Stimulated activated CD8-positive, alpha-beta memory T cell treated with anti-CD3 and anti-CD28 coated beads, Interleukin-7, amount 100 ng/mL, for 4 hours (primary cell): ENCODE data around the gene BBS4.
"Not testable (repeated sequence)": the region's sequence is repeated elsewhere in the genome, so short reads cannot be mapped to it uniquely, and the experiment has no call there.

ENCODE experiments used
- DNase-seq, 2 donors: peaks; one replicate each; pipeline ENCODE4 v3.0.0-alpha.2; 2020; ENCODE audit warnings: low read depth in 2 of 2

The BBS4 gene

DNA sequence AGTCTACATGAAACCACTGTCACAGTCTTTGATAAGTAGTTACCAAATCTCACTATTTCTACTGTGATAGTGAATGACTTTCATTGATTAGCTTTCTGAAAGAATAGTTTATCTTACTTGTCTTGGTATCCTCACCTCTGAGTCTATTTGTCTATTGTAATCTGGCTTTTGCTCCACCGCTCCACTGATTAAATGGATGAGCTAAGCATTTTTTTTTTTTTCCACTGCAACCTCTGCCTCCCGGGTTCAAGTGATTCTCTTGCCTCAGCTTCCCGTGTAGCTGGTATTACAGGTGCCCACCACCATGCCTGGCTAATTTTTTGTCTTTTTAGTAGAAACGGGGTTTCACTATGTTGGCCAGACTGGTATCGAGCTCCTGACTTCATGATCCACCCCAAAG lies 12.9 kb downstream of the BBS4 start:
- DNase-seq = no peak

GRCh38 chr15:72700076-72700475 lies 14.1 kb downstream of the BBS4 start:
- DNase-seq = no peak

GRCh38 chr15:72706266-72706665 lies 20.3 kb downstream of the BBS4 start:
- no peak for DNase-seq

DNA sequence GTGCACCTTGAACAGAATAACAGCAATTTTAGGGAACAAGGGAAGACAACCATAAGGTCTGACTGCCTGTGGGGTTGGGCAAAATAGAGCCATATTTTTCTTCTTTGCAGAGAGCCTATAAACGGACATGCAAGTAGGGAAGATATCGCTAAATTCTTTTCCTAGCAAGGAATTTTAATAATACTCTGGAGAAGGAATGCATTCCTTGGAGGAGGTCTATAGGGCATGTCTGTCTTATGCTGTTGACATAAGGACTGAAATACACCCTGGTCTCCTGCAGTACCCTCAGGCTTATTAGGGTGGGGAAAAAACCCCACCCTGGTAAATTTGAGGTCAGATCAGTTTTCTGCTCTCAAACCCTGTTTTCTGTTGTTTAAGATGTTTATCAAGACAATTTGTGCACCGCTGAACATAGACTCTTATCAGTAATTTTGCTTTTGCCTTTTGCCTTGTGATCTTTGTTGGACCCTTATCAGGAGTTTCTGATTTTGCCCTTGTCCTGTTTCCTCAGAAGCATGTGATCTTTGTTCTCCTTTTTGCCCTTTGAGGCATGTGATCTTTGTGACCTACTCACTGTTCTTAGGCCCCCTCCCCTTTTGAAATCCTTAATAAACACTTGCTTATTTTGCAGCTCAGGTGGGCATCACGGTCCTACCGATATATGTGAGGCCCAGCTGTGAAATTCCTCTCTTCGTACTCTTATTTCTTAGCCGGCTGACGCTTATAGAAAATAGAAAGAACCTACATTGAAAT lies 22.7 kb downstream of the BBS4 start:
- not testable (repeated sequence) for DNase-seq

DNA sequence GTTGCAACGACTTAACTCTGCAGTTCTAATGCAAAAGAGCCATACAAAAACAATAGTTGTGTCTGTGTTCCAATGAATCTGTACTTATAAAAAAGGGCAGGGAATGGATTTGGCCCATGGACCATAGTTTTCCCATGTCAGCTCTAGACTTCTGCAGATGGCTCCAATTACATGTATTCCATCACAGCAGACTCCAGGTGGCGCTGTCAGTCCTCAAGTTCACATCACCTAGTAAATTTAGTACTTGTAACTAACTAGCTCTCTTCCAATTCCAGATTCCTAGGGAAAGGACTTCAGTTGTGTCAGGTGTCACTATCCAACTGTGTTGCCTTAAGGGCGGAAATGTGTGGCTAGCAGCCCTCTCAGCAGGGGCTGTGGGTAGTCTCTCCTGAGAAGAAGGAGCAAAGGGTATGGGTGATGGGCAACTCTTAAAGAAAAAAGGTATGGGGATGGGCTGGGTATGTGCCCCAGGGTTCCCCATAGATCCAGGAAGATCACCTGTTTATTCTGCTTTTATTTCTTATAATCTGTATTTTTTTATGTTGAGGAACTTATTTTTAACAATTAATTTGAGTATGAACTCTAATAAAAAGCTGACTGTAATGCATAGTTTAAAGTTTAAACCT lies 36.2 kb downstream of the BBS4 start:
- peak; percentile 27 to 57 for DNase-seq

- no peak for DNase-seq
These were observed 38.0 kb downstream of the BBS4 start for GRCh38 chr15:72724028-72724427.

DNA sequence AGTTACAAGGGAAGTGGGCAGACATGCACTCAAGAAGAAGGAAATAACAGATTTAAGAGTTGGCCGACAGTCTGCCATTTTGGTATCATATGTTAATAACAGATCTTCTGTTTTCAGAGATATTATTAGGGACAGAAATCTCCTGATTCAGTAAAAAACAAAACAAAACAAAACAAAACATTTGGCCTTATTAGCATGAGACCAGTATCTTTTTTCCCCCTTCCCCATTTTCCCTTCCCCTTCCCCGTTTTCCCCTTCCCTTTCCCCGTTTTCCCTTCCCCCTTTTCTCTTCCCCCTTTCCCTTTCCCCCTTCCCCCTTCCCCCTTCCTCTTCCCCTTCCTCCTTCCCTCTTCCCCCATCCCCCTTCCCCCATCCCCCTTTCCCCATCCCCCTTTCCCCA lies 39.4 kb downstream of the BBS4 start:
- no peak for DNase-seq

GRCh38 chr15:72725851-72726250 lies 39.8 kb downstream of the BBS4 start:
- not testable (repeated sequence) for DNase-seq

DNA sequence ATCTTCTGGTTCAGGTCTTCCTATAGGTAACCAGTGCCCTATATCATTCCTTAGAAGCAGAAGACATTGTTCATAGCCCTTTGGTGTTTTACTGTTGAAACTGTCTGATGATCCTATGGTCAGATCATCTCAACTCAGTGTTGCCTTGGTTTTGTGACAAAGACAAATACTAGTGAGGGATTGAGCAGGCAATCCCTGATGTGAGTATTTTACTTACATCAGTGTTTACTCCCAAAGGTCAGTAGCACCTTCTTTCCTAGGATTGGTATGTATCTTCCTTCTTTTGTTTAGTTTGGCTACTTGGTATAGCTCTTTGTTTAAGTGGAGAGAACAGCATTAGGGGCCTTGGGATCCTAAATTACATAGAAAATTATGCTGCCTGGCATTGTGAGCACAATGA lies 41.1 kb downstream of the BBS4 start:
- DNase-seq = no peak

GRCh38 chr15:72728249-72728648 lies 42.2 kb downstream of the BBS4 start:
- not testable (repeated sequence) for DNase-seq

GRCh38 chr15:72728821-72729220 lies 42.8 kb downstream of the BBS4 start:
- no peak for DNase-seq

- no peak for DNase-seq
These were observed 46.1 kb downstream of the BBS4 start for GRCh38 chr15:72732086-72732485.

DNA sequence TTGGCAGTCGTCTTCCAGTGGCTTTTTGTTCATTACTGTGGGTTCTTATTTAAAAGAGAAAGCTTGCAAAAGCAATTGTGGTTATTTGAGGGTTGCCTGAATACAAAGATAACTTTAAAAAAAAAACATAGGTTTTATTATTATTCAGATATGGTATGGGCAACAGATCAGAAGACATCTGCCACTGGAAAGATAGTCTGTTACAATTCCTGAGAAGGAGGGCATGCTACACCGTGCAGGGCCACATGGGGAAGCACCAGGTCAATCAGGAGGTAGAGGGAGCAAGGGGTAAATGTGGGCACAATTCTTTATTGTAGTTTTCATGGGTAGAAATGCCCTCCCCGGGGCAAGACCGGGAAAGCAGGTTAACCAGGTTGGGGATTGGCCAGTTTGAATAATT lies 46.5 kb downstream of the BBS4 start:
- no peak for DNase-seq

DNA sequence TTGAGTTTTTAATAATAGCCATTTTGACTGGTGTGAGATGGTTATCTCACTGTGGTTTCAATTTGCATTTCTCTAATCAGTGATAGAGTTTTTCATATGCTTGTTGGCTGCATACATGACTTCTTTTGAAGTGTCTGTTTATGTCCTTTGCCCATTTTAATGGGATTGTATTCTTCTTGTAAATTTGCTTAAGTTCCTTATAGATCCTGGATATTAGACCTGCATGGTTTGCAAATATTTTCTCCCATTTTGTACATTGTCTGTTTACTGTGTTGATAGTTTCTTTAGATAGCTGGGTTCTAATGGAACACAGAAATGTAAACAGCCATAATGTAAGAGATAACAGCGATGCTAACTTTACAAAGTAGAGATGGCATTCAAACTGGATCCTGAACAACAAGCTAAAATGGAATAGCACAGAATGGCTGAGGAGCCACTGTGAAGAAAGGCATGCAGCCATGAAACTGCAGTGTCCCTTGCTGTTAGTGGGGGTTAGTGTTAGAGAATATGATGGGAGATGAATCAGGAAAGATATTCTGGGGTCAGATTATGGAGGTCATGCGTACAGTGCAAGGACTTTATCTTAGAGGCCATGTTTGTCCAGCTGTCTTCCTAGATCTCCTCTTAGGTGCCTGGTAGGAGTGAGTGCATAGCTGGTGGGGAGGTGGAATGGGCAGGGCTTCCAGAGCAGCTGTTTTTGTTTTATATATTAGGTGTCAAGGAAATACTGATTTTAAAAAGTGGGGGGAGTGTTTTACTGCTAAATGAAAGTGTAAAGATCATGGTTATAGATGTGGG lies 48.1 kb downstream of the BBS4 start:
- no peak for DNase-seq

GRCh38 chr15:72735111-72735510 lies 49.1 kb downstream of the BBS4 start:
- no peak for DNase-seq

DNA sequence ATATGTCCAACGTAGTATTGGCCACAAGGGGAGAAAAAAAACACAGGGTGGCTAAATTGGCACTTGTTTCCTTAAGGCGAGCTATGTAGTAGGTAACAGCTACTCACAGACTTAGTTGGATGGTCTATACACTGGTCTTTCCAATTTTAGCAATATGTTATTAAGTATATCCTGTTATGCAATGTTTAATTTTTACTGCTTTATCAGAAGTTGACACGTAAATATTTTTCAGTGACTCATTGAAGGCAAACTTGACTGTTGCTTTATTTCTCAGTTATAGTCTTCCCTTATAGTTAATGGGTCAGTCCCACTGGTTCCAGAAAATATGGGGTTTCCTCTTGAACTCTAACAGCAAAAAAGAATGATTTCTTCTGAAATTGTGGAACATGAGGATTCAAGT lies 51.1 kb downstream of the BBS4 start:
- DNase-seq = no peak

DNA sequence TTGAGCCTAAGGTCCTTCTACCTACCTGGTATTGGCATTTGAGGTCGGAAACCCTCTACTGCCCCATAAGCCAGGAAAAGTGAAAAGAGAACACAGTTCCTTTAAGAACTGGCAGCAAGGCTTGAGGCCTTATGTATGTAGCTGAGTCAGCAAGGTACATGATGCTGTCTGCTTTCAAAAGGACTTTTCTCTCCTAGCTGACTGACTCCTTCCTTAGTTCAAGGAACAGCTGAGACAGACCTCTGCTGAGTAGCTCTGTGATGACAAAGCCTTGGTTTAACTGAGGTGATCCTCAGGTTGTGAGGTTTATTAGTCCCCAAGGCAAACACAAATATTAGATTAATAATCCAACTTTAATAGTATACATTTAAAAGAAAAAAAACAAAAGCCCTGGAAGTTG lies 51.7 kb downstream of the BBS4 start:
- DNase-seq = no peak

- no peak for DNase-seq
These were observed 54.2 kb downstream of the BBS4 start for GRCh38 chr15:72740219-72740618.

DNA sequence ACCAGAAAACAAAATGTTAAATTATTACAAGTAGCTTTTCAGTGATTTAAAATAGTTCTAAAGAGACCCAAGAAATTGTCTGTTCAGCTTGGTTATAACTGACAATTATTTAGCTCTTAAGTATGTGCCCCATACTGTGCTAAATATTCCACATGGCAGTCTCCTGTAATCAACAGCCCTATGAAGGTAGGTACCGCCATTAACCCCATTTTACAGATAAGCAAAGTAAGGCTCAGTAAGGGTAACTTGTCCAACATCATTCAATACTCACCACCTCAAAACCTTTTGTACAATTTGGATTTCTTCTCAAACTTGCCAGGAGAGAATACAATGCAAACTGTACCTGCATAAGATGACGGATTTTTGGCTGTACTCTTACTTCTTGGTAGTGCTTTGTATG lies 63.7 kb downstream of the BBS4 start:
- DNase-seq = no peak

- no peak for DNase-seq
These were observed 65.9 kb downstream of the BBS4 start for GRCh38 chr15:72751751-72752455.

DNA sequence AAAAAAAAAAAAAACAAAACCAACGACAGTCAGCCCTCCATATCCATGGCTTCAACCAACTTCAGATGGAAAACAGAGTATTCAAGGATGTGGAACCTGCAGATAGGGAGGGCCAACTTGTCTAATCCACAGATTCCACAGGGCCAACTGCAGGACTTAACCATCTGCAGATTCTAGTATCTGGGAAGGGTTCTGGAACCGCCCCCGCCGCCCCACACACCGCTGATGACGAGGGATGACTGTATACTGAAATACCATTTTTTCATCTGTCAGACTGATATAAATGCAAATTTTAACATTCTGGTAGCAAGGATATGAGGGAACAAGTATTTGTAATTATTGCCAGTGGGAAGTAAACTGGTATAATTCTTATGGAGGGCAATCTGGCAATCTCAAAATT lies 68.1 kb downstream of the BBS4 start:
- DNase-seq = no peak

DNA sequence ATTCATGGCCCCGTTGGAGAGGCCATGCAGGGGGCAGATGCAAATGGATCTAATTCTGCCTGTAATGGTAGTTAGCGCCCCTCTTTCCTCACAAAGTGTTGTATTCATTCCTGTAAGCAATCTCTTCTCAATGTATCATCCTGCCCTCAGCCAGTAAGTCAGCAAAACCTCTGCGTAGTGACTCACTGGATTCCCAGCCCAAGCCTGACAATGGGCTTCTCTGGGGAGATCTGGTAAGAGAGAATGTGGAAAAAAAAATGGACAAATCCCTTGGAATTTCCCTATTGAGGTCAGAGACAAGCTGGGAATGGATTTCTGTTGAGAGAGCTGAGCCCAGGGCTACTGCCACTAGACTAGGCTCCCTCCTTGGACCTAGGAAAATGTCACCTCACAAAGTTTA lies 72.2 kb downstream of the BBS4 start:
- no peak for DNase-seq
